Measurements from ENCODE around the gene ABI3BP.

ABI3BP gene

GRCh38 chr3:100936931-100937330 is 56.3 kb downstream of the ABI3BP start:
- no peaks in the 10 kb centered on the region for H3K9me3 Mint-ChIP-seq

GRCh38 chr3:100932491-100932890 is 60.7 kb downstream of the ABI3BP start:
- Mint-ChIP-seq H3K36me3 (ENCODE audit: low read depth) (no peaks in the 10 kb centered on the region), H3K9me3 (no peaks in the 10 kb centered on the region), H3K4me3 (no peak overlapping the region), H3K27ac (no peak overlapping the region), H3K27me3 (peaks cover 9% of the 10 kb centered on the region), H3K4me1 (no peaks in the 10 kb centered on the region)
- no peak for ATAC-seq
- DNase-seq = no peak

More at GRCh38 chr3:100936931-100937330, 56.3 kb downstream of the ABI3BP start:
- H3K4me1 Mint-ChIP-seq = no peaks in the 10 kb centered on the region
- DNase-seq = no peak
- H3K36me3 Mint-ChIP-seq (ENCODE audit: low read depth) = no peaks in the 10 kb centered on the region
- H3K27ac Mint-ChIP-seq = no peak overlapping the region
- peaks cover 6% of the 10 kb centered on the region for H3K27me3 Mint-ChIP-seq
- ATAC-seq = no peak
- H3K4me3 Mint-ChIP-seq = no peak overlapping the region

GRCh38 chr3:100928638-100929428 is 64.4 kb downstream of the ABI3BP start:
- no peak for ATAC-seq
- Mint-ChIP-seq H3K27me3 (peaks cover 4% of the 10 kb centered on the region), H3K27ac (no peak overlapping the region), H3K36me3 (ENCODE audit: low read depth) (no peaks in the 10 kb centered on the region), H3K4me3 (no peak overlapping the region), H3K9me3 (no peaks in the 10 kb centered on the region), H3K4me1 (no peaks in the 10 kb centered on the region)
- DNase-seq = no peak

GRCh38 chr3:100927775-100928174 is 65.4 kb downstream of the ABI3BP start:
- DNase-seq (no peak), ATAC-seq (no peak)
- Mint-ChIP-seq H3K9me3 (no peaks in the 10 kb centered on the region), H3K27me3 (peaks cover 4% of the 10 kb centered on the region), H3K4me3 (no peak overlapping the region), H3K36me3 (ENCODE audit: low read depth) (no peaks in the 10 kb centered on the region), H3K4me1 (no peaks in the 10 kb centered on the region), H3K27ac (no peak overlapping the region)

- no peak for DNase-seq
- no peak for ATAC-seq
Observed at GRCh38 chr3:100915706-100916495, 77.3 kb downstream of the ABI3BP start.

GRCh38 chr3:100913870-100914648 is 79.2 kb downstream of the ABI3BP start:
- Mint-ChIP-seq H3K9me3 (no peaks in the 10 kb centered on the region), H3K4me1 (no peaks in the 10 kb centered on the region), H3K27ac (no peak overlapping the region), H3K27me3 (peaks cover 2% of the 10 kb centered on the region), H3K4me3 (no peak overlapping the region), H3K36me3 (ENCODE audit: low read depth) (no peaks in the 10 kb centered on the region)
- ATAC-seq = no peak
- DNase-seq = no peak

More at GRCh38 chr3:100915706-100916495, 77.3 kb downstream of the ABI3BP start:
- no peaks in the 10 kb centered on the region for H3K4me1 Mint-ChIP-seq
- H3K9me3 Mint-ChIP-seq = no peaks in the 10 kb centered on the region
- no peaks in the 10 kb centered on the region for H3K36me3 Mint-ChIP-seq (ENCODE audit: low read depth)
- no peak overlapping the region for H3K27ac Mint-ChIP-seq
- H3K4me3 Mint-ChIP-seq = no peak overlapping the region
- peaks cover 4% of the 10 kb centered on the region for H3K27me3 Mint-ChIP-seq

GRCh38 chr3:100912976-100913545 is 80.2 kb downstream of the ABI3BP start:
- Mint-ChIP-seq H3K36me3 (ENCODE audit: low read depth) (no peaks in the 10 kb centered on the region), H3K27ac (no peak overlapping the region), H3K4me1 (no peaks in the 10 kb centered on the region), H3K4me3 (no peak overlapping the region), H3K9me3 (no peaks in the 10 kb centered on the region), H3K27me3 (peaks cover 2% of the 10 kb centered on the region)
- ATAC-seq (no peak), DNase-seq (no peak)

GRCh38 chr3:100912571-100912970 is 80.7 kb downstream of the ABI3BP start:
- Mint-ChIP-seq H3K36me3 (ENCODE audit: low read depth) (no peaks in the 10 kb centered on the region), H3K27ac (no peak overlapping the region), H3K27me3 (peaks cover 2% of the 10 kb centered on the region), H3K9me3 (no peaks in the 10 kb centered on the region), H3K4me3 (no peak overlapping the region), H3K4me1 (no peaks in the 10 kb centered on the region)
- no peak for ATAC-seq
- no peak for DNase-seq

- no peaks in the 10 kb centered on the region for H3K36me3 Mint-ChIP-seq (ENCODE audit: low read depth)
- H3K27me3 Mint-ChIP-seq = peaks cover 2% of the 10 kb centered on the region
- DNase-seq (no peak), ATAC-seq (no peak)
- no peaks in the 10 kb centered on the region for H3K9me3 Mint-ChIP-seq
- H3K4me1 Mint-ChIP-seq = no peaks in the 10 kb centered on the region
- no peak overlapping the region for H3K27ac Mint-ChIP-seq
- no peak overlapping the region for H3K4me3 Mint-ChIP-seq
Observed at GRCh38 chr3:100911956-100912355, 81.3 kb downstream of the ABI3BP start.

- Mint-ChIP-seq H3K27ac (no peak overlapping the region), H3K36me3 (ENCODE audit: low read depth) (no peaks in the 10 kb centered on the region), H3K4me3 (no peak overlapping the region), H3K9me3 (no peaks in the 10 kb centered on the region), H3K4me1 (no peaks in the 10 kb centered on the region), H3K27me3 (peaks cover 2% of the 10 kb centered on the region)
- DNase-seq (no peak), ATAC-seq (no peak)
Observed at GRCh38 chr3:100910986-100911385, 82.2 kb downstream of the ABI3BP start.

GRCh38 chr3:100902572-100902971 is 90.6 kb downstream of the ABI3BP start:
- H3K27ac Mint-ChIP-seq = no peak overlapping the region
- peaks cover 2% of the 10 kb centered on the region for H3K4me1 Mint-ChIP-seq
- H3K4me3 Mint-ChIP-seq = no peak overlapping the region
- H3K9me3 Mint-ChIP-seq = no peaks in the 10 kb centered on the region
- DNase-seq (no peak), ATAC-seq (no peak)
- no peaks in the 10 kb centered on the region for H3K36me3 Mint-ChIP-seq (ENCODE audit: low read depth)
- peaks cover 6% of the 10 kb centered on the region for H3K27me3 Mint-ChIP-seq

GRCh38 chr3:100900671-100901335 is 92.4 kb downstream of the ABI3BP start:
- ATAC-seq = no peak
- Mint-ChIP-seq H3K4me1 (peaks cover 2% of the 10 kb centered on the region), H3K27ac (no peak overlapping the region), H3K36me3 (ENCODE audit: low read depth) (no peaks in the 10 kb centered on the region), H3K9me3 (no peaks in the 10 kb centered on the region), H3K27me3 (peaks cover 6% of the 10 kb centered on the region), H3K4me3 (no peak overlapping the region)
- DNase-seq = no peak

- DNase-seq = no peak
- Mint-ChIP-seq H3K4me1 (peaks cover 2% of the 10 kb centered on the region), H3K9me3 (no peaks in the 10 kb centered on the region)
Observed at GRCh38 chr3:100899440-100900091, 93.7 kb downstream of the ABI3BP start.

More at GRCh38 chr3:100899440-100900091, 93.7 kb downstream of the ABI3BP start:
- Mint-ChIP-seq H3K36me3 (ENCODE audit: low read depth) (no peaks in the 10 kb centered on the region), H3K27me3 (peaks cover 6% of the 10 kb centered on the region), H3K4me3 (no peak overlapping the region), H3K27ac (no peak overlapping the region)
- no peak for ATAC-seq
